ENCODE results near the gene RPS16.
"Not testable (repeated sequence)": the region's sequence is repeated elsewhere in the genome, so short reads cannot be mapped to it uniquely, and the experiment has no call there.

RPS16 gene

DNA sequence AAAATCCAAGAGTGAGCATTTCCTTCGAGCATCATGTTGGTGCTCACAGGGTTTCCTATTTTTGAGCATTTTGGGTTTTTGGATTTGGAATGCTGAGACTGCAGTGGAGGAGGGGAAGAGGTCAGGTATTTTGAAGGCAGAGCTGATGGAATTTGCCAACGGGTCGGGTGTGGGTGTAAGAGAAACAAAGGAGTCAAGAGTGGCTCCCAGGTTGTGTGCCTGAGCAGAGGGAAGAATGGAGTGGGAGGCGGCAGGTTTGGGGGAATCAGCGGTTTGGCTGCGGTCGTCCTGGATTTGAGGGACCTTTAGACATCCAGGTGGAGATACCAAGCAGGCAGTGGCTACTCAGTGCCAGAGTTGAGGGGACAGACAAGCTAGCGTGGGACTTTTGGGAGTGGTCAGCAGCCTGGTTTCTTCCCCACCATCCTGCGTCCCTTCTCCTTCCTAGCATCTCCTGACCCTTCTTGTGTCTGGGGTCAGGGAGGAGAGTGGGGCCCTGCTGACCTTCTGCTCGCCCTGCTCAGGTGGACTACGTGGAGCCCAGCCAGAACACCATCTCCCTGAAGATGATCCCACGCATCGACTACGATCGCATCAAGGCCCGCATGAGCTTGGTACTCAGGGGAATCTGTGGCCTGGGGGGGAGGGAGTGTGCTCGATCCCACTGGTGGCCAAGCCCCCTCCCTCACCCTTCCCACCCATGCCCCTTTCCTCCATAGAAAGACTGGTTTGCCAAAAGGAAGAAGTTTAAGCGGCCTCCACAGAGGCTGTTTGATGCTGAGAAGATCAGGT is 30.4 kb upstream of the RPS16 start:
- no peak overlapping the region for H3K27ac ChIP-seq
- no peaks in the 10 kb centered on the region for H3K27me3 ChIP-seq
- no peak overlapping the region for H3K4me3 ChIP-seq (ENCODE audit: low read depth in 1 of 2, low read length in 1 of 2)
- H3K4me1 ChIP-seq (ENCODE audit: control insufficient read depth in 1 of 2, insufficient read depth in 1 of 2, low read depth in 1 of 2, low read length in 1 of 2): no peaks in the 10 kb centered on the region
- H3K36me3 ChIP-seq: peaks cover 86% of the 10 kb centered on the region
- no peak for TF ChIP-seq CTCF (IDR thresholded peaks at IDR 0.05)
- H3K9me3 ChIP-seq: no peaks in the 10 kb centered on the region

GRCh38 chr19:39463403-39463802 is 27.7 kb upstream of the RPS16 start:
- no peak for TF ChIP-seq CTCF (IDR thresholded peaks at IDR 0.05)
- H3K27me3 ChIP-seq: no peaks in the 10 kb centered on the region
- no peaks in the 10 kb centered on the region for H3K9me3 ChIP-seq
- H3K27ac ChIP-seq: no peak overlapping the region
- H3K4me3 ChIP-seq (ENCODE audit: low read depth in 1 of 2, low read length in 1 of 2): no peak overlapping the region
- H3K36me3 ChIP-seq: peaks cover 86% of the 10 kb centered on the region
- H3K4me1 ChIP-seq (ENCODE audit: control insufficient read depth in 1 of 2, insufficient read depth in 1 of 2, low read depth in 1 of 2, low read length in 1 of 2): no peaks in the 10 kb centered on the region

GRCh38 chr19:39451257-39451656 is 15.5 kb upstream of the RPS16 start:
- H3K27me3 ChIP-seq; H3K4me3 ChIP-seq (ENCODE audit: low read depth in 1 of 2, low read length in 1 of 2); H3K27ac ChIP-seq; H3K9me3 ChIP-seq: not testable (repeated sequence)
- Histone ChIP-seq H3K36me3 (peaks cover 38% of the 10 kb centered on the region), H3K4me1 (ENCODE audit: control insufficient read depth in 1 of 2, insufficient read depth in 1 of 2, low read depth in 1 of 2, low read length in 1 of 2) (peaks cover 7 to 17% of the 10 kb centered on the region in 2 experiments)

GRCh38 chr19:39449116-39449797 is 13.5 kb upstream of the RPS16 start:
- H3K4me1 ChIP-seq (ENCODE audit: control insufficient read depth in 1 of 2, insufficient read depth in 1 of 2, low read depth in 1 of 2, low read length in 1 of 2): peaks cover 20 to 29% of the 10 kb centered on the region in 2 experiments

DNA sequence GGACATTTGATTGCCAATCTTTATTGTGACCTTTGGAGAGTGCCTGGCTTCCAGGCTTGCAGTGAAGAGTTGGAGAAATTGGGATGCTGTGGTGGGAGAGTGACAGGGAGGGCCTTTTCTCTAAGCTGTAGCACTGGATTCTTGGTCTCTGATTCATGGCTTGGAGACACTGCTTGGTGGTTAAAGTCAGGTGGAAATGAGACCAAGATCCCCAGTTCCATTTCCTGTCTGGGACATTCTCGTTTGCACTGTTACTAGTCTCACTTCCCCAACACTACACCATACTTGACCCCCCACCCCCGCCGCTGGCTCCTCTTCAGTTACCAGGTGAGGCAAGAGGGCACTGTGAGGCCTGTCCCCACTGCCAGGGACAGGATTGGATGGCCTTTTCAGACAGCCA is 12.5 kb upstream of the RPS16 start:
- Histone ChIP-seq H3K9me3 (no peaks in the 10 kb centered on the region), H3K4me3 (ENCODE audit: low read depth in 1 of 2, low read length in 1 of 2) (no peak overlapping the region), H3K27ac (no peak overlapping the region), H3K36me3 (peaks cover 18% of the 10 kb centered on the region), H3K4me1 (ENCODE audit: control insufficient read depth in 1 of 2, insufficient read depth in 1 of 2, low read depth in 1 of 2, low read length in 1 of 2) (peaks cover 21 to 30% of the 10 kb centered on the region in 2 experiments), H3K27me3 (no peaks in the 10 kb centered on the region)
- no peak for TF ChIP-seq CTCF (IDR thresholded peaks at IDR 0.05)

More at GRCh38 chr19:39449116-39449797, 13.5 kb upstream of the RPS16 start:
- H3K27me3 ChIP-seq: no peaks in the 10 kb centered on the region
- TF ChIP-seq CTCF (IDR thresholded peaks at IDR 0.05): no peak
- H3K4me3 ChIP-seq (ENCODE audit: low read depth in 1 of 2, low read length in 1 of 2): no peak overlapping the region
- peaks cover 28% of the 10 kb centered on the region for H3K36me3 ChIP-seq
- H3K27ac ChIP-seq: no peak overlapping the region
- H3K9me3 ChIP-seq: no peaks in the 10 kb centered on the region

All from neutrophil (primary cell).